HG03097 (cell line): ENCODE results near the gene HTATSF1.

Experiments used
- ATAC-seq: cut with Tn5 transposase; IDR thresholded peaks from one replicate; pipeline ENCODE4 v1.9.1; 2021; ENCODE audit not compliant: unreplicated experiment, low FRiP score

The HTATSF1 gene, protein sequence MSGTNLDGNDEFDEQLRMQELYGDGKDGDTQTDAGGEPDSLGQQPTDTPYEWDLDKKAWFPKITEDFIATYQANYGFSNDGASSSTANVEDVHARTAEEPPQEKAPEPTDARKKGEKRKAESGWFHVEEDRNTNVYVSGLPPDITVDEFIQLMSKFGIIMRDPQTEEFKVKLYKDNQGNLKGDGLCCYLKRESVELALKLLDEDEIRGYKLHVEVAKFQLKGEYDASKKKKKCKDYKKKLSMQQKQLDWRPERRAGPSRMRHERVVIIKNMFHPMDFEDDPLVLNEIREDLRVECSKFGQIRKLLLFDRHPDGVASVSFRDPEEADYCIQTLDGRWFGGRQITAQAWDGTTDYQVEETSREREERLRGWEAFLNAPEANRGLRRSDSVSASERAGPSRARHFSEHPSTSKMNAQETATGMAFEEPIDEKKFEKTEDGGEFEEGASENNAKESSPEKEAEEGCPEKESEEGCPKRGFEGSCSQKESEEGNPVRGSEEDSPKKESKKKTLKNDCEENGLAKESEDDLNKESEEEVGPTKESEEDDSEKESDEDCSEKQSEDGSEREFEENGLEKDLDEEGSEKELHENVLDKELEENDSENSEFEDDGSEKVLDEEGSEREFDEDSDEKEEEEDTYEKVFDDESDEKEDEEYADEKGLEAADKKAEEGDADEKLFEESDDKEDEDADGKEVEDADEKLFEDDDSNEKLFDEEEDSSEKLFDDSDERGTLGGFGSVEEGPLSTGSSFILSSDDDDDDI

DNA sequence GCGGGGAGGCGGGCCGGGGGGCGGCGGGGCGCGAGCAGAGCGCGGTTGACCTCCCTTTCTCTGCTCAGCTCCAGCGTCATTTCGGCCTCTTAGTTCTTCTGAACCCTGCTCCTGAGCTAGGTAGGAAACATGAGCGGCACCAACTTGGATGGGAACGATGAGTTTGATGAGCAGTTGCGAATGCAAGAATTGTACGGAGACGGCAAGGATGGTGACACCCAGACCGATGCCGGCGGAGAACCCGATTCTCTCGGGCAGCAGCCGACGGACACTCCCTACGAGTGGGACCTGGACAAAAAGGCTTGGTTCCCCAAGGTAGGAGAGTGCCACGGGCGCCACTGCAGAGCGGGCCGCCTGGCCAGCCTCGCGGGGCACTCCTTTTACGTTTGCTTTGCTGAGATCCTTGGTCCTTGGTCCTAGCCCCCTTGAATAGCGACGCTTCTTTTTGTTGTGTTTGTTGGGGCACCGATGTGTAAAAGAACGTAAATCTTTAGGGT is at the start of gene HTATSF1:
Gene HTATSF1 (plus strand): TSS at position 37 of the 497 bp plus-strand sequence. CDS start 93 bp downstream, at position 130.
- peak; percentile 18 for ATAC-seq

DNA sequence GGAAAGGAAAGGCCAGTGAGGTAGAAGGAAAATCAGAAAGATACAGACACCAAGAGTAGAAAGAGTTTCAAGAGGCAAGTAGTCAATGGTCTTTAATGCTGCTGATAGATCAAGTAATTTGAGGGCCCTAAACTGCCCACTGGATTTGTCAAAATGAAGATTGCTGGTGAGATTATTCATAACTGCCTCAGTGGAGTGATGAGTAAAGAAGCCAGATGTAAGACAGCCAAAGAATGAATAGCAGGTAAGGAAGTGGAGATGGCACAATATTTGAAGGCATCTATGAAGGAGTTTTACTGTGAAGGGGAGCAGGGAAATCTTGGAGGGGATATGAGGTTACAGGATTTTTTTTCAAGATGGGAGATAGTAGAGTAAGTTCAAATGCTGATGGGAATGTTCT is 49.4 kb upstream of the HTATSF1 start:
- no peak for ATAC-seq

DNA sequence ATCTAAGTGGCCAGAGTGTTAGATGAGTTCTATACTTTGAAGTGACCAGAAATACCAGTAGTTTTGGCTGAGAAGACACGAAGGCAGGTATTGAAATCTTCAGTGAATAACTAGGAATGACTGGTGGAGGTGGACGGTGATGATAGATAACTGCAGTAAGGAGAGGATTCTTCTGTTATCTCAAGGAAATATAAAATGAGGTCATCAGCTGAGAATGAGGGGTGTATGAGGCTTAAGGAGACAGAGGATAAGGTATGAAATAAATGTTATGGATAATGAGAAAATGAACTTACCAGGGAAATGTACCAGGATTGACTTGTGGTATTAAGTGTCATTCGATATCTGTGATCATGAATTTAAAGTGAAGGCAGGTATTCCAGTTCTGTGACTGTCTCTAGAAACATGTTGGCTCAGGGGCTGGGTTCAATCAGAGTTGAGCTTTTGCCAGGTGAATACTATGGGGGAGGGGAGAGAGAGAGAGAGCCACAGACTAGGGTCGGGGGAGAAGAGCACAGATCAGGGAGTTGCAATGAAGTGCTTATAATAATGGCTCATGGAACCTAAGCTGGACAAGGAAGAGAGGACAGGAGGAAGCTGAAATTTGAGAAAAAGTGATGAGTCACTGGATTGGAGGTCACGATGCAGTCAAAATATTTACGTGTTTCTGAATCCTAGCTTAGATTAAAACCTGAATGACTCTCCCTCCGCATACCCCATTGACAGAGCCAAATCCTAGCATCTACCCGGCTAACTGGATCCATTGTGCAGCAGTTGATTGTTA is 47.2 kb upstream of the HTATSF1 start:
- ATAC-seq = no peak

DNA sequence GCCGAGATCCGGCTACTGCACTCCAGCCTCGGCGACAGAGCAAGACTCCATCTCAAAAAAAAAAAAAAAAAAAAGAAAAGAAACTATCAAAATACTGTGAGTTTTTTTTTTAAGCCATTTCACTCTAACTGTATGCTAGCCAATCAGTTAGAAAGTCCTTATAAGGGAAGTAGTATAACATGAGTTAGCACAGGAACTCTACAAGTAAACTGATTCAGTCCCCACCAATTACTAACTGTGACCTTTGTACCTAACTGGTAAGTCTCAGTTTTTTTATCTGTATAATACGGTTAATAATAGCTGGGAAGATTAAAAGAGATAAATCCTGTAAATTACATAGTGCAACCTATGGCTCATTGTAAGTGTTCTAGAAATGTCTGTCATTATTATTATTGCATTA is 44.8 kb upstream of the HTATSF1 start:
- ATAC-seq = no peak

DNA sequence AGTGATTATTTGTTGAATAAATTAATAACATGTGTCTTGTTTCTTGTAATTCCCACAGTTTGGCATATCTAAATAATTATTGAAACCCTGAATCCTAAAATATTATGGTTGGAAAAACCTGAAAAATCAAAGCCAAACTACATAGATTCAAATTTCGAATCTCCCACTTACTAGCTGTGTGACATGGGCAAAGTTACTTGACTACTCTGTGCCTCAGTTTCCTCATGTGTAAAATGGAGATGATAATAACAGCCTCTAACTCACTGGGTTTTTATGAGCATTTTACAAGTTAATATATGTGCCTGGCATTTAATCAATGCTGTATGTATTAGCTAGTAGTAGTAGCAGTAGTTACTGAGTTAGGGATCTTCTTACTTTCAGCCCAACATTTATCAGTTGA is 44.3 kb upstream of the HTATSF1 start:
- ATAC-seq = no peak

DNA sequence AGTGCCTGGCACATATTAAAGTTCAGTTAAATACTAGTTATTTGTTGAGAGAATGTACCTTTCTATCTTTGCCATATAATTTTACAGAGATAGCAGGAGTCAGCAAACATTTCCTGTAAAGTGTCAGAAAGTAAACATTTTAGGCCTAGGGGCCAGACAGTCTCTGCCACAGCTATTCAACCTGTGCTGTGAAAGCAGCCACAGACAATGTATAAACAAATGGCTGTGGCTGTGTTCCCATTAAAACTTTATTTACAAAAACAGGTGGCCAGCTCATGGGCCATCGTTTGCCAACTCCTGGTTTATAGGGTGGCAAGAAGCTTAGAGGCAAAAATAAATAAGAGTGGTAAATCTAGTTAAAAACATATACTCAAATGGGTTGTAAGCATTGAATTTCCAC is 43.6 kb upstream of the HTATSF1 start:
- ATAC-seq = no peak

DNA sequence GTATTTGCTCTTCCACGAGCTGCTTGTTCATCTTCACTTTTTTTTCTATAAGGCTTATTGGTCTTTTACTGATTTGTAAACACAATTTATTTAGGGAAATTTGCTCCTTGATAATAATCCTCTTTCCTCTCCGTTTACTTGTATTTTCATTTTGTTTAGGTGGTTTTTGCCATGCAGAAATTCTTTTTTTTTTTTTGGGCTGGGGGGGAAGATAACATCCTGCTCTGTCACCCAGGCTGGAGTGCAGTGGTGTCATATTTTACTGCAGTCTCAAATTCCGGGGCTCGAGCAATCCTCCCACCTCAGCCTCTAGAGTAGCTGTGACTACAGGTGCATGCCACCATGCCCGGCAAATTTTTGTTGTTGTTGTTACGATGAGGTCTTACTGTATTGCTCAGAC is 41.3 kb upstream of the HTATSF1 start:
- no peak for ATAC-seq

DNA sequence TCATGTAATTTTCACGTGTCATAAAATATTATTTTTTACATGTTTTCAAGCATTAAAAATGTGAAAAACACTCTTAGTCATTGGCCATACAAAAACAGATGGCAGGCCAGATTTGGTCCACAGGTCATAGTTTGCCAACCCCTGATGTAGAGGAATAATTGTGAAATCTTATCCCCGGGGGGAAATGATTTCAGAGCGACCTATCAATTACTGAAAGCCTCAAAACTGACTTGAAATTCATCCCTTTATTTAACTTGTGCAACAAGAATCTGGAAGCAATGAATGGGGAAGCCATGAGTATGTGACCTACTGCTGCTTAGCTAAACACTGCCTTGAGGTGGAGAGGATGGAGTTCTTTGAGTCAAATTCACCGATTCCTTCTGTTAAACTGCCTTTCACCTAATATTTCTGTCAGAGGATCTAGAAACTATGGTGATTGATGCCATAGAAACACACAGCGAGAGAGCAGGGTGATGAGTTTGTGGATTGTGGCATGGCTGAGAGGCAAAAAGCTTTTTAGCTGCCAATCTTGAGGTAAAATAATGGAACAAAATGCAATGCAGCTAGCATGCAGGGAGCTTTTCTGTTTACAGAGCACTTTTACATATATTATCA is 40.0 kb upstream of the HTATSF1 start:
- ATAC-seq = no peak

DNA sequence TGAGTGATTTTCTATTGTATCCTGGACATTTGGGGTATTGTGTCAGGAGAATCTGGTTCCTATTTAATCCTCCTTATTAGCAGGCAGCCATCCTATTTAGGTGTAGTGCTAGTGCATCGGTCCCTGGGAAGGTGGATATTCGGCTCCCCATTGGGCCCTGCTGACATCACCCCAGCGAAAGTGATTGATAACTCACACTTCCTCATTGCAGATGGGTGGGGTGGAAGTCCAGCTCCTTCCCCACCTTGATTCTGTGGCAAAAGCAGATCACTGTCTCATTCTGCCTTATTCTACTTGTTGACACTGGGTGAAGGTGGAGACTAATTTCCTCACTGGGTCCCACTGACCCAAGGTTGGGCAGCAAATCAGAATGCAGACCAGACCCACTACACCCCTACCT is 32.8 kb upstream of the HTATSF1 start:
- no peak for ATAC-seq

DNA sequence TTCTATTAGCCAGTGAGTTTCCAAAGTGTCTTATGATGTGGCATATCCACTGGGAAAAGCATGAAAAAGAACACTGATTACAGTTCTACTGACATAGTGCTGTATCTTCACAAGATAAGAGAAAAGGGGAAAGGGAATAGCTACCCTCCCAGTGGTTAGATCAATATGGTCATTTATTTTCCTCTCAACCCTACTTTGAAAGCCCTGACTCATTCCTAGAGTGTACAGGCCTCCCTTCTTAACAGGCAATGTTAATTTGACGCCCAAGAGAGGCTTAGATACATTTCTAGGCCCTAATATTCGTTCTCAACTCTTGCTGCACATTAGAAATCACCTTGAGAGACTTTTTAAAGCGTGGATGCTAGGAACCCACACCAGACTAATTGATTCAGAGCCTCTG is 30.1 kb upstream of the HTATSF1 start:
- no peak for ATAC-seq

DNA sequence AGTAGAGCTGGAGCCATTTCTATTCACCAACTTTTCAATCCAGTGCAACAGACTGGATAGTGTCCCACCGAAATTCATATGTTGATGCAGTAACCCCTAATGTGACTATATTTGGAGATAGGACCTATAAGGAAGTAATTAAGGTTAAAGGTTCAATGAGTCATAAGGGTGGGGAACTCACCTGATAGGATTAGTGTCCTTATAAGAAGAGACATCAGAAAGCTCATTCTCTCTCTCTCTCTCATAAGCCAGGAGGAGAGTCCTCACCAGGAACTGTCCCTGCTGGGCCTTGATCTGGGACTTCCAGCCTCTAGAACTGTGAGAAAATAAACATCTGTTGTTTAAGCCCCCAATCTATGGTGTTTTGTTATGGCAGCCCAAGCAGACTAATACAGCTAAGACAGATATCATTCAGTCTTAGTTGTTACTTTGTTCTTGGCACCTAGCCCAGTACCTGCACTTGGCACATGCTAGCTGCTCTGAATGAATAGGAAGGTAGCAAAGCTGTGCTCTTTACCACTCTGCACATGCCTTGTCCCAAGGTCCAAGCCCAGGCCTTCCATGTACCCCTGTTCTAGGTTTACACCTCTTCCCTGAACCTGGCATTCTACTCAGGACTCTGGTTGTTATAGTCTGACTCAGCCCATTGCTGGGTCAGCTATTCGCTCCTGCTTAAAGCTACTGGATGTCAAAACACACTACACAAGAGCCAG is 28.8 kb upstream of the HTATSF1 start:
- no peak for ATAC-seq

DNA sequence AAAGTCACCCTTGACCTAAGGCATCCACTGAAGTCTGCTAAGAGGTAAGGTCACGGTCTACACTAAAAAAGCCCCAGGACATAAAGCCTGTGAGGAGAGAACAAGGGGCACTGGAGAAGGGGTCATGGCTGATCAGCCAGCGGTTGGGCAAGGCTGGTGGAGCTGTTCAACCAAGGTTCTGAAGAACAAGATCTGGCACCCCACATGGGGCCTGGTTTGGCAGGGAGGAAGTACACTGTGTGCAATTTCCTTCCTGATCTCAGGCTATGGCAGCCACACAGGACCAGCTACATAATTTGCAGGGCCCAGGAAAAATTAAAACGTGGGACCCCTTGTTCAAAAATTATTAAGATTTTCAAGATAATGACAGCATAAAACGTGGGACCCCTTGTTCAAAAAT is 23.7 kb upstream of the HTATSF1 start:
- ATAC-seq = no peak

DNA sequence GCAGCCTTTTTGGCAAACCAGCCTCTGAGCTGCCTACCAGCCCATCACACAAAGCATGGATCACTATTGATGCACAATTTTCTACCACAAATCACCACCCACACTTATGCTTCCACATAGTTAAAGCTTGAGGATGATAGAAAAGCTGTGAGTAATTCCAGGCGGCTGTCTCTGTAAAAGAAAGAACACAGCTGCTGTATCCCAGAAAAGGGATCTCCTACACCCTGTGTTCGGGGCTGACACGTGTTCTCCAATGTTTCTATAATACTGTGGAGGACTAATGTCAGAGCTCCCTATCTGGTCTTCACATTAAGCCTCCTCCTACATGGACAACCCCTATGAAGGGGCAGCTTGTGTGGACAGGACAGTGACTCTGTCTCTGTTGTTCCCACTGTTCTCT is 22.2 kb upstream of the HTATSF1 start:
- ATAC-seq = no peak

DNA sequence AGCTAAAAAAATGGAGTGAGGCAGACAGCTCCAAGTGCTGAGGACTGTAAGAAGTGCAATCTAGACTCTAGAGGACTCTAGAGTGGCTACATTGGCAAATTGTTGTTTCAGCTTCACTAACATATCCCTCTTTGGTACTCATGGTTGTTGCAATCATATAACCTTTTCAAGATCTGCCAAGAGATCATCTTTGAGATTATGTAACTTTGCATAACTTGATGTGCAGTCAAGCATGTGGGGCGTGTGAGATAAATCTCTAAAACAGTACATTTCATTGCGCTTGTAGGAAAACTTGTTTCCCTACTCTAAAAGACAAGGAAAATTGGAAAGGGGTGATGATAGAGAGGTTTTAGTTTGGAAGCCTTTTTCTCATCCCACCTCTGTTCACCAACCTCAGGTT is 20.9 kb upstream of the HTATSF1 start:
- ATAC-seq = no peak

DNA sequence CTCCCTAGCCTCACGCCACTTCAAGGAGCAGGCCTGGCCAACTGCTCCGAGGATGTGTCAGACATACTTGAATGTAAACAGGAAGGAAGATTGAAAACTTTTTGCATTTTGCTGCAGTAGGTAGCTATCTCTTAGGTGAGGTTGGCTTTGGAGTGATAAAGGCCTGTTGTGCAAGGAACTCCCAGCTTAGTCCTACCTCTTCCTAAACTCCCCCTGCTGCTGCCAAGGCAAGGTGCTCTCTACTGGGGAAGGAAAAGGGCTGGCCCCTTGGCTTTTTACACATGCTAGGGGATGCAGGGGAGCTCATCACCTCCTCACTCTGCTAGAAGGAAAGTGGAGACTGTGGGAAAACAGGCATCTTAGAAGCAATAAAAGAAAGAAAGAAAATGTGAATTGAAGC is 20.4 kb upstream of the HTATSF1 start:
- no peak for ATAC-seq

DNA sequence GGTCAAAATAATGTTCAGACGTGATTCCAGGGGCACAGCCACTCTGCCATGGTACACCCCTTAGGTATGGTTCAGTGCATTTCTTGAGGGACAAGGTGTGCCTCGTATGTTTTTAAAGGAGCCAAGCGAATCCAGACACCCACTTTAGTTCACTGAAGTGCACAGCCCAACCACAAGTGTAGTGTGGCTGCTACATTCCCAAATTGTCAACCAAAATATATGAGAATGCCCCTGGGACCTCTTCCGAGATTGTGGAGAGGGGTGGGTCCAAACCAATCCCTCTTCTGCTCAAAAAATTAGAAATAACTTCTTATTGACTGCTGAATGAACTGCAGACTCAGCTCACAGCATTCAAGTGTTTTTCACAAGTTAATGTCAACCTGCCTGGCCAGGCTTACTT is 17.0 kb upstream of the HTATSF1 start:
- no peak for ATAC-seq

DNA sequence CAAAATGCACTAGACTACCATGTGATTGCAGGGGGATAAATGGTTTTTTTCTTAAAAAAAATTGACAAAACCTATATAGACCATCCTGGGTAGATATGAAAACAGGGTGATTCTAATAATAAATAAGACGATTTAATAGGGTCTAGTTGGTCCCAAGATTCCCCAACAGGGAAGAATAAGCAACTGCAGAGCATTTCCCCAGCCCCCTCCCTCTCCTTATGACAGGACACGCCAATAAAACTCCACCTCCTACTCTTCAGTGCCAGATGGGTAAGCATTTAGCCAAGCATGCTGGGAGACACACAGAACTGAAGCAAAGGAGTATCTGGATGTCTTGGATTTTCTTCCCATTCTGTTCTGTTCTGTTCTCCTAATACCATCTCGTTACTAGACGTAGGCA is 9.7 kb upstream of the HTATSF1 start, which contains the start of gene BRS3:
Gene BRS3 (plus strand): TSS at position 301 of the 400 bp plus-strand sequence. CDS start 168 bp downstream, outside the sequence.
- no peak for ATAC-seq

DNA sequence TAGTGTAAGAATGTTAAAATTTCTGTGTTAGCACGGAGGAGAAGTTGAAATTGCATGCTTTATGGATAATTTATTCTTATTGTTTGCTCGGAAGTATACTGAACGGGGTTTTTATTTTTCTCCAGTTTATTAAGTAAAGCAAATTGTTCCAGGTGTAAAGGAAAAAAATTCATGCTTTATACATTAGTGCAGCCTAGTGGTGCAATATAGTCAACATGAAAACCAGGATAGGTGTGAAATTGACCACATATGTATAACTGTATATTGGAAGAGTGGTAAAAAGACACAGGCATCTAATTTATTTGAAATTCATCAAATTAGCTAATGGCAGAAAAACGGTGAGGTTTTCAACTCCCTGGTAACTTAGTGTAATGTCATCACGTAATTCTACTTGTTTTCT is 8.7 kb upstream of the HTATSF1 start:
- no peak for ATAC-seq

DNA sequence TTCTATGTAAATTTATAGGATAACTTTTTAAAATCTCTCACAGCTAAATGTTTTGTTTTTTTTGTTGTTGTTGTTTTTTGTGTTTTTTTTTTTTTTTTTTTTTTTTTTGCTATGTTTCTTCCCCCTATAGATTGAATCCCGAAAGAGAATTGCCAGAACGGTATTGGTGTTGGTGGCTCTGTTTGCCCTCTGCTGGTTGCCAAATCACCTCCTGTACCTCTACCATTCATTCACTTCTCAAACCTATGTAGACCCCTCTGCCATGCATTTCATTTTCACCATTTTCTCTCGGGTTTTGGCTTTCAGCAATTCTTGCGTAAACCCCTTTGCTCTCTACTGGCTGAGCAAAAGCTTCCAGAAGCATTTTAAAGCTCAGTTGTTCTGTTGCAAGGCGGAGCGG is 5.6 kb upstream of the HTATSF1 start:
- no peak for ATAC-seq

DNA sequence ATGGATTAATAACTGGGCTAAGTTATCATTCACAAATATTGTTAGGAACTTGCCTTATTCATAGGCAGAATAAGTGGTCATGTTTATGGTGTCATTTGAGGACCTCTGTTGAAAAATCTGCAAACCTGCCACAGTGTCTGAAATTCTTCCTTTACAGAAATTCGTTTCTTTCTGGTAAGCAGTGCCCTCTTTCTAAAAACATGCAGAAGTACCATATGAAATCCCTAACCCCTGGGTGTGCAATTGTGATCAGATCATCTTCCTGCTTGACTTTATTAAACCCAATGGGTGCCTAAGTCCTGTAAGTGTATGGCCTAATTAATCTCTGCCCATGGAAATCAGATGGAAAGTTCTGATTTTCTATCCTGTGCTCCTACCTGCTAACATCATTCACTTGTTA is 4.4 kb upstream of the HTATSF1 start:
- no peak for ATAC-seq
